ENCODE data around the gene TRPV4. TPM values are rescaled to one million over a fixed set of nuclear protein-coding genes. Genes with fewer than 3 reads are reported as not detected.

Gene TRPV4
- total and polyA plus RNA-seq, 4 donors: 1.9 to 6.5 (median 2.2) TPM

- DNase-seq: peak; percentile 61 to 79 (median 68)
- ATAC-seq (ENCODE audit: insufficient read depth, low FRiP score): no peak
- Histone ChIP-seq H3K36me3 (ENCODE audit: control insufficient read depth in 4 of 4, insufficient read depth in 4 of 4, low read length in 4 of 4) (peaks cover 0 to 6% (median 0%) of the 10 kb centered on the region in 4 donors), H3K27me3 (ENCODE audit: control insufficient read depth in 3 of 3, insufficient read depth in 3 of 3, low read length in 2 of 3) (no peaks in the 10 kb centered on the region), H3K27ac (ENCODE audit: low read depth in 1 of 2, low read length in 1 of 2) (no peak overlapping the region), H3K4me1 (ENCODE audit: control insufficient read depth in 5 of 5, insufficient read depth in 5 of 5, low read length in 5 of 5) (peaks cover 0 to 25% (median 15%) of the 10 kb centered on the region in 5 donors), H3K9ac (ENCODE audit: insufficient read depth in 1 of 2, low read length in 2 of 2) (no peak overlapping the region), H3K9me3 (ENCODE audit: control insufficient read depth in 4 of 4, insufficient read depth in 3 of 4, low read length in 3 of 4) (peaks cover 0 to 9% (median 2%) of the 10 kb centered on the region in 4 donors), H3K4me3 (no peak overlapping the region)
- TF ChIP-seq CTCF (IDR thresholded peaks at IDR 0.05; ENCODE audit: control extremely low read depth, extremely low read depth): no peak
- WGBS, 2 donors: 56 to 57% methylated on average over 18 of the region's 18 CpGs
Measured at GRCh38 chr12:109760031-109760929, 72.9 kb downstream of the TRPV4 start.

GRCh38 chr12:109759595-109759994, 73.6 kb downstream of the TRPV4 start:
- H3K9me3 ChIP-seq (ENCODE audit: control insufficient read depth in 4 of 4, insufficient read depth in 3 of 4, low read length in 3 of 4): peaks cover 0 to 9% (median 2%) of the 10 kb centered on the region in 4 donors
- no peak for TF ChIP-seq CTCF (IDR thresholded peaks at IDR 0.05; ENCODE audit: control extremely low read depth, extremely low read depth)
- H3K4me3 ChIP-seq: no peak overlapping the region
- DNase-seq (peak in 1 of 3 donors; percentile 13), ATAC-seq (ENCODE audit: insufficient read depth, low FRiP score) (no peak)
- H3K36me3 ChIP-seq (ENCODE audit: control insufficient read depth in 4 of 4, insufficient read depth in 4 of 4, low read length in 4 of 4): peaks cover 0 to 6% (median 0%) of the 10 kb centered on the region in 4 donors
- H3K9ac ChIP-seq (ENCODE audit: insufficient read depth in 1 of 2, low read length in 2 of 2): no peak overlapping the region
- H3K27me3 ChIP-seq (ENCODE audit: control insufficient read depth in 3 of 3, insufficient read depth in 3 of 3, low read length in 2 of 3): no peaks in the 10 kb centered on the region
- H3K27ac ChIP-seq (ENCODE audit: low read depth in 1 of 2, low read length in 1 of 2): no peak overlapping the region
- H3K4me1 ChIP-seq (ENCODE audit: control insufficient read depth in 5 of 5, insufficient read depth in 5 of 5, low read length in 5 of 5): peaks cover 0 to 25% (median 15%) of the 10 kb centered on the region in 5 donors
- 86 to 90% methylated on average over 13 of the region's 13 CpGs for WGBS, 2 donors

- H3K4me1 ChIP-seq (ENCODE audit: control insufficient read depth in 5 of 5, insufficient read depth in 5 of 5, low read length in 5 of 5): peaks cover 0 to 25% (median 18%) of the 10 kb centered on the region in 5 donors
- H3K9me3 ChIP-seq (ENCODE audit: control insufficient read depth in 4 of 4, insufficient read depth in 3 of 4, low read length in 3 of 4): peaks cover 0 to 7% (median 2%) of the 10 kb centered on the region in 4 donors
- TF ChIP-seq CTCF (IDR thresholded peaks at IDR 0.05; ENCODE audit: control extremely low read depth, extremely low read depth): no peak
- ATAC-seq (ENCODE audit: insufficient read depth, low FRiP score) (no peak), DNase-seq (peak in 1 of 3 donors; percentile 6)
- WGBS, 2 donors: 84 to 85% methylated on average over 15 of the region's 15 CpGs
- H3K9ac ChIP-seq (ENCODE audit: insufficient read depth in 1 of 2, low read length in 2 of 2): no peak overlapping the region
- H3K27me3 ChIP-seq (ENCODE audit: control insufficient read depth in 3 of 3, insufficient read depth in 3 of 3, low read length in 2 of 3): no peaks in the 10 kb centered on the region
- H3K27ac ChIP-seq (ENCODE audit: low read depth in 1 of 2, low read length in 1 of 2): no peak overlapping the region
- peaks cover 0 to 6% (median 0%) of the 10 kb centered on the region in 4 donors for H3K36me3 ChIP-seq (ENCODE audit: control insufficient read depth in 4 of 4, insufficient read depth in 4 of 4, low read length in 4 of 4)
- no peak overlapping the region for H3K4me3 ChIP-seq
Measured at GRCh38 chr12:109758426-109759420, 74.5 kb downstream of the TRPV4 start.

All from lung (tissue), 12 donors.